ENCODE results near the gene KRTAP3-2.

DNA sequence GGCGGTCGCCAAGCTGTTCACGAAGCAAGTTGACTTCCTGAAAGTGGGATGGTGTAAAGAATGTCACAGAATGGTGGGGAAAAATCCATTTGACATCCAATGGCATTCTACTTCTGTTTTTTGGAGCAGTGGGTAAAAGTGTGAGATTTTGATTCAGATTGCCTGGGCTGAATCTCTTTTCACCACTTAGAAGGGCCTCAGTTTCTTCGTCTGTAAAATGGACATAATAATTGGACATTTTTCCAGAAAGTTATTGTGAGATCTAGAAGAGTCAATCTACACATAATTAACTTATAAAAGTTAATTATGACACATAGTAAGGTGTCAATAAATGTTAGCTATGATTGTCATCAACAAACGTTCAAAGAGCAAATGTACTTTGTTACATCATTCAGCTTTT lies 18.6 kb downstream of the KRTAP3-2 start:
- TF ChIP-seq, protein P1, sequence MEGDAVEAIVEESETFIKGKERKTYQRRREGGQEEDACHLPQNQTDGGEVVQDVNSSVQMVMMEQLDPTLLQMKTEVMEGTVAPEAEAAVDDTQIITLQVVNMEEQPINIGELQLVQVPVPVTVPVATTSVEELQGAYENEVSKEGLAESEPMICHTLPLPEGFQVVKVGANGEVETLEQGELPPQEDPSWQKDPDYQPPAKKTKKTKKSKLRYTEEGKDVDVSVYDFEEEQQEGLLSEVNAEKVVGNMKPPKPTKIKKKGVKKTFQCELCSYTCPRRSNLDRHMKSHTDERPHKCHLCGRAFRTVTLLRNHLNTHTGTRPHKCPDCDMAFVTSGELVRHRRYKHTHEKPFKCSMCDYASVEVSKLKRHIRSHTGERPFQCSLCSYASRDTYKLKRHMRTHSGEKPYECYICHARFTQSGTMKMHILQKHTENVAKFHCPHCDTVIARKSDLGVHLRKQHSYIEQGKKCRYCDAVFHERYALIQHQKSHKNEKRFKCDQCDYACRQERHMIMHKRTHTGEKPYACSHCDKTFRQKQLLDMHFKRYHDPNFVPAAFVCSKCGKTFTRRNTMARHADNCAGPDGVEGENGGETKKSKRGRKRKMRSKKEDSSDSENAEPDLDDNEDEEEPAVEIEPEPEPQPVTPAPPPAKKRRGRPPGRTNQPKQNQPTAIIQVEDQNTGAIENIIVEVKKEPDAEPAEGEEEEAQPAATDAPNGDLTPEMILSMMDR (IDR thresholded peaks at IDR 0.05; ENCODE audit: poor library complexity, severe bottlenecking): no peak
- no peak for TF ChIP-seq POLR2AphosphoS5 (IDR thresholded peaks at IDR 0.05)
- TF ChIP-seq TAF1 (IDR thresholded peaks at IDR 0.05; ENCODE audit: low read depth): no peak
- no peak for TF ChIP-seq RAD21 (conservative IDR thresholded peaks at IDR 0.05)
- TF ChIP-seq REST (IDR thresholded peaks at IDR 0.05; ENCODE audit: borderline replicate concordance): no peak
- TF ChIP-seq EZH2 (IDR thresholded peaks at IDR 0.05; ENCODE audit: borderline replicate concordance, insufficient read depth, low read length, poor library complexity, severe bottlenecking): no peak
